SKM-1 treated with dmso at 0.1 percent for 144 hours (cell line): ENCODE results near the gene CXCL12.

Source experiments
- DNase-seq: peaks from one replicate; lab custom pipeline; 2025; ENCODE audit not compliant: unreplicated experiment; lab: John Stamatoyannopoulos, UW

CXCL12 gene

DNA sequence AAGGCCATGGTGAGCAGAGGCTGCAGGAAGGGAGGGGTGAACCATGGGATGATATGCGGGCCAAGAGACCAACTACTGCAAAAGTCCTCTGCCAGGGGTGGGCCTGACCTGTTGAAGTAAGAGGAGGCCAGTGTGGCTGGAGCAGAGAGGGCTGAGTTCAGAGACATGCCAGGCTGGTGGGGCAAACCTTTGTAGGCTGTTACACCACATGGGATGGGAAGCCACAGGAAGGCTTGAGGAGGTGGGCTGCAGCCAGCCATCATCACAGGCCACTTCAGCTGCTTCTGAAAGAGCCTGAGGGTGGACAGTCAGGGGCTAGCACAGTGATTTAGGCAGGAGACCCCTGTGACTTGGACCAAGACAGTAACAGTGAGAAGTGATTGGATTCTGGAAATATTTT lies 20.3 kb downstream of the CXCL12 start:
- no peak for DNase-seq

DNA sequence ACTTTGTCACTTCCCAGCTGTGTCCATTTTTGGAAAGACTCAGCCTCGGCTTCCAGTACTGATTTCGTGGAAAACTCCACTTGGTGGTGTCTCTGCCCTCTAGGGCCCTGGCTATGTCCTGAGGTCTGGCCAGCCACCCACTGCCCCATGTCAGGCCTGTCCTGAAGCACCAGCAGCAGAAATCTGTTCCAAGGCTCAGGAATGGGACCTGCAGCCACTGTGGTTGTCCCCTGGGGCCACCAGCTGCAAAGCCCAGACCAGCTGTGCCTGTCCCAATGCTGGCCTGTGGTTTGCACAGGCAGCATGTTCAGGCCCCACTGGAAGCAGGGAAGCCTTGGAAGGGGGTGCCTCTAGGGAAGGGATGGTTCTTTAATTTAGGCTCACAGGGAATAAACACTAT lies 21.2 kb downstream of the CXCL12 start:
- no peak for DNase-seq

DNA sequence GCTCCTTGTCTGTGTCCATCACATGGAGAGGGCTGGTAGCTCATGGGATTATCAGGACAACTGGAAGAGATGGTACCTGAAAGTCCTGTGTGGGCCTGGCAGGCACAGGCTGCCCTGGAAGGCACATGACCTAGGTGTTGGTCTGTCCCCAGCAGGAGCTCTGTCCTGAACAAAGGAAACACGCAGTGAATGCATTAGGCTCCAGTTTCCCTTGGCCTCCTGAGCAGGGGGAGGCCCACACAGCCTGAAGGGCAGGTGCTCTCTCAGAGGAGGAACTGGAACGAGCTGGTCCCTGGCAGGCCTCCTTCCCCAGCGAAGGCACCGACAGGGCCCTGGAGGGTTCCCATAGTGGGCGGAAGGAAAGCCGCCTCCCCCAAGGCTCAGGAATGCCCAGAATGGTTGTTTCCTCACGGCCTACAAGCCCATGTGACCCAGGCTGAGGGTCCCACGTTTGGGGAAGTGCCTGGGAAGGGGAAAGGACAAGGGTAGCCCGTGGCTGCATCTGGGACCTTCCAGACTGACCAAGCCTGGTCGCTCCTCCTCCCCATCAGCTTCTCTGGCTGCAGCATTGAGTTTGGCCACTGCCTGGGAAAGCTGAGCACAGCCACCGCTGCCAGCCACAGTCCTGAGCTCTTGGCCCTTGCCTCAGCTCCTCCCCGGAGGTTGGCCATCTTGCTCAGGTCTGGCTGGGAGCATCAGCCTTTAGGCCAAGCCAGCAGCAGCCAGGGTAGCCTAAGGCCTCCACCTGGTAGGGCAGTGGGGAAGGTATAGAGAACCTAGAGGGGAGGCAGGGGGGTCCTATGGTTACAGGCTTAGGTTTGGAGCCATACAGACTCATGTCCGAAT lies 21.8 kb downstream of the CXCL12 start:
- no peak for DNase-seq

DNA sequence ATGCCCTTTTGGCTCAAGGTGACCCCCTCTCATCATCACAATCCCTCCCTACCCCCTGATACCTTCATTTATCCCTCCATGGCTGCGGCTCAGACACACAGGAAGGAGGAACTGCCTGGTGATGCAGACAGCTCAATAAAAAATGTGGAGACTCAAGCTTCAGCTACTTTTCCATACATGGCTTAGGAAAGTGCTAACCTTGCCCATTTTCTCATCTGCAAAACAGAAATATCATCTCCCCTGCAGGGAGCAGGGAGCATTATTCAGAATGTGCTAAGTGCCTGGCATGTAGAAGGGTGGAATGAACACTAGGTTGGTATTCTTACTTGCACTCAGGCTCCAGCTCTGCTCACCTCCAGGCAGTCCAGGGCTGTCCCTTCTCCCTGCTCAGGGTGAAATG lies 23.8 kb downstream of the CXCL12 start:
- no peak for DNase-seq

DNA sequence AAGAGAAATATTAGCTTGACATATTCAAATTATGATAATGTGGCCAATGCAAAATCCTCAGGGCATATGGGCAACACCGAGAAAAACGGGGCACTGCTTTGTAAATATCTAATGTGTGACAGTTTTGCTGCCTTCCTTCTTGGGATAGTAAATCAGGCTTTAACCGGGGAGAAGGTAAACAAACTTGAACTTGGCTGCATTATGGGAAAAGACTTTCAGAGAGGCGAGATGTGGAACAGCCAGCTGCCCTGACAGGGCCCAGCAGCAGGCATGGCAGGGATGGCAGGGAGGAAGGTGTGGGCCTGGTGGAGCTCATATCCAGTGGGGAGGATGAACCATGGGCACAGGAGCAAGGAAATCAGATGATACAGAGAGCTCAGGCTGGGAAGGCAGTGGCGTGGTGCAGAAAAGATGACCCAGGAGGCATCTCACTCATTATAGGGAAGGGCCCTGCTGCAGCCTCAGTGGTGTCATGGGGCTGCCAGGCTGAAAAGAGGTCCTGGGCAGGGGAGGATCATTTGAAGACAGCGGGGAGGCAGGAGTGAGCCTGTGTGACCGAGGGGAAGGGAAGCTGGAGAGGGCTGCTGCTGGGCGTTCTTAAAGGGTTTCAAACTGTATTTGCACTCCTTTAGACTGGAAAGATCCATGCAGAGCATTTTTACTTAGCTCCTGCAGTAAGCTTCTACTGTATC lies 26.7 kb downstream of the CXCL12 start:
- no peak for DNase-seq

DNA sequence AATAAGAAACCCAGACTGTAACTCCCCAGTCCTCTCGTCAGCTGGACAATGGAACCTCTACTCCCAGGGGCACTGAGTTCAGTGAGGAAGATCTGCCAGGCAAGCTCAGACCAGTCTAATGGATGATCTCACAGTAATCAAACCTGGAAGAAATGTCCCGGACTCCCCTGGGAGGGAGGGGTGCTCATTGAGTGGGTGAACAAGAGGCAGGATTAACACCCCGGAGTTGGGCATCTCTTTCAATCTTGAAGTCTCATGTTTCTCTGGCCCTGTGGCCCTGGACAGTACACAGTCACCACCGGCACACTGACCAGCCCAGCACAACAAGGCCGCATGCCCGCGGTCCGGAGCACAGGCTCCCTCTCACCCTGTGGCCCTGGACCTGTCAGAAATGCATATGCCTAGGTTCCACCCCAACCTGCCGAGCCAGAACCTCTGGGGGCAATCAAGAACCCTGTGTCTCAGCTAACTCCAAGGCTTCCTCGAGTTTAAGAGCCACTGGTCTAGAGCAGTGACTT lies 27.8 kb downstream of the CXCL12 start:
- DNase-seq, result no peak

DNA sequence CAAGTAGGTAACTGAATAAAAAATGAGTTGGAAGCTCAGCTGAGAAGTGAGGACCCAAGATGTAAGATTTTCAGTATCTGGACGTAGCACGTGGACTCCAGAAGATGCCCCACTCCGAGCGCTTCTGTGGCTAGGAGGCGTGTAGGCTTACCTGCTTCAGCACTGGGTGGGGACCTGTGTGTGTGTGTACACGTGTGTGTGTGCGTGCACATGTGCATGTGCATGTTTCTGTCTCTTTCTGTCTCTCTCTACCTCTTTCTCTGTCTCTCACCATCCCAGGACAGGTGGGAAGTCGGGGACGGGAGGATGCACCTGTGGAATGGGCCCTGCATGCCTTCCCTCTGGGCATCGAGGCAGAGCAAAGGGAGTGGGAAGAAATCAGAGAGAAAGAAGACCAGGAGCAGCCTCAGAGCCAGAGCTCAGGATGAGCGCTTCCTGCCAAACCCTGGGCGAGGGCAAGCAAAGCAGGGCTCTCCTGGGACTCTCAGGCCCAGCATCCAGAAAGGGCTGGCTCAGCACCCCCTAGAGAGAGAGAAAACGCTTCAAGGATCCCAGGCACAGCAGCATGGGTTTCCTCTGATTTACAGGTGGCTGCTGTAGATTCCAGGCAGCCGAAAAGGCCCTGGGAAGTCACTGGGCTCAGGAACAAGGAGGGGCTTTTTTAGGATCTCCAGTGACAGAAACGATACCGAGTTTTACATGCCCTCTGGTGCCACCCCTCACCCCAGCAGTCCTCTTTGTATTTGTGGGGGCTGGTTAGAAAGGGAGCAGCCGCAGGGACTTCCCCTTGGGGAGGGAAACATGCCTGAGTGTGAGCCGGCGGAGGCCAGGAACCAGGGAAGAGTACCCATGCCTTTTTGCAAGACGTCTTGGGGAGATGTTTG lies 28.5 kb downstream of the CXCL12 start:
- no peak for DNase-seq

DNA sequence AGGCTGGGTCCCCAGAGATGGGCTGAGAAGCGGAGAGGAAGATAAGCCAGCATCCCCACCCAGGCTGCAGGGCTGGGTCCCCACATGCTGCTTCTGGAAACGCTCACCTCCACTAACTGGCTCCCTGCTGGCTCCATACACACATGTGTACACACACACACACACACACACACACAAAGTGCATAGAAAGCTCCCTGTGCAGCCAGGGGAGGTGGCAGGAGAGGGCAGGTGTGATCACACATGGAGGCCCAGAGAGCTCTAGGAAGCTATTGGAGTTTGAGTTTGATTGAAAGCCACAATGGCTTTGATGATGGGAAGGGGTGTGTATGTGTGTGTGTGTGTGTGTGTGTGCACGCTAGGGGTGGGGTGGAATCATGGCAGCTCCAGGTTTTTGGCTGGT lies 29.3 kb downstream of the CXCL12 start:
- no peak for DNase-seq

DNA sequence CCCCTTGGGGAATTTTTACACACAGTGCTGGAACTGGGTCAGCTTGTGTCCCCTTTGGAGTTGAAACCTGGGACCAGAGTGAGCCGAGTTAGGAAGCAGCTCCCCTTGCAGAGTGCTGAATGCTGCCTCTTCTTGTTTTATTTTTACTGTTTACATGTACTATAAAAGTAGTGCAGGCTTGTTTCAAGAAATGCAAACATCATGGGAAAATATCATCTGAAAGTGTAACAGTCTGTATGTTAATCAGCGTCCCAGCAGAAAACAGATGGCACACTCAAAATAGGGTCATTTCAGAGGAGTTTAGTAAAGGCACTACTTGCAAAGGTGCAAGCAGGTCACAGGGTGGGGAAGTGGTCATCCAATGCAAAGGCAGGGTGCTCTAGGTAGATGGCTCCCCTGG lies 30.1 kb downstream of the CXCL12 start:
- DNase-seq, result no peak

DNA sequence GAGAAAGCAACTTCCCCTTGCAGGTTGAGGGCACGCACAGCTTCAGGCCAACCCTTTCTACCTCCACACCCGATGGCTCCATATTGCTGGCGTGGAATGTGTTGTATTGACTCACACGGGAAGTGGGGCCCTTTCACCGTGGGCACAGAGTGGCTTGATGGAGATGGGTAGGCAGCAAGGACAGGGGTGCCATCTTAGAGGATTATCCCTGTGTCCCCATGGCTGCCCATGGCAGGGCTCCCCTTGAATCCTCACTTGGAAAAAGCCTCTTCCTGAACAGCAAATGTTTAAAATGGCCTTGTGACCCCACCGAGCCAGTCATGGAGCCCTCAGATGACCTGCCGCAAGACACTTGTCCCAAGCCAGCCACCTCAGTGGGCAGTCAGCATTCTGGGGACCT lies 31.2 kb downstream of the CXCL12 start:
- DNase-seq, result no peak

DNA sequence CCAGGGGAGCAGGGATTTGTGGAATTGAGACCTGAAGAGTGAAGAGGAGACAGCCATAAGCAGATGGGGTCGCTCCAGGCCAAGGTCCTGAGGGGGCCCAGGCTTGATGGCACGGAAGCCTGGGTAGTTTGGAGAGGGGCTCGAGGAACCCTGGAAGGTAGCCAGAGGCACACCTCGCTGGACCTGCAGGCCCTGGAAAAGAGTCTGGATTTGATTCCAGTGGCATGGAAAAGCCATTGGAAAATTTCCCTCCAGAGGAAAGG lies 31.8 kb downstream of the CXCL12 start:
- no peak for DNase-seq

DNA sequence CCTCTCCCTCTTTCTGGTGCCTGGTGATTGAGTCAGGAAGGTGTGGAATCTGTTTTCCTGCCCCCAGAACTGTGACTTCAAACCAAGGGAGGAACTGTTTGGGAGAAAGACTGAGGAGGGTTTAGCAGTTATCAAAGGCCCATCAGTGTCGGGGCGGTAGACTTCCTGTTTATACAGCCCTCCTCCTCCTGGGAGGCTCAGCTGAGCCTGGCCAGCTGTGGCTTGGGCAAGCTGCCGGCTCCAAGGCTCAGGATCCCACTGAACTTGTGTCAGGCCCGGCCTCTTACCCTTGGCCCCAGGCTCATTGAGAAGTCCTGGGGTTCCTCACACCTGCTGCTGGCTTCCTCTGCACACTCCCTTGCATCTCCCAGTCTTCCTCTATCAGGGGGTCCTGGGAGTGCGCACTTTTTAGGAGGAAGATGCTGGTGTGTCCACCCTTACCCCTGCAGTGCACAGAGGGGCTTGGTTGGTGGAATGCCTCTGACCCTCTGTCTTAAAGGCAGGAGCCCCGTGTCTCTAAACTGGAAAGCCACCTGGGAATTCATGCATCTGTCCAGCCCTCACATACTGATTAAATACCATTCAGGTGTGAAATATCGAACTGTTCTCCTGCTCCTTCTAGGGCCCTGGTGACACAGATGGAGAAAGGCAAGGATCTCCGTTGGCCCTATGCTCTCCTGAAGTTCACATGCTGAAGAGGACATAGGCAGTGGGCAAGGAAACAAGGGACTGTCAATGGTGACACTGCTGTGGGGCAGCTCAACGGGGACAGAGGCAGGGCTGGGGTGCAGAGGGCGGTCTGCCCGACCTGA lies 32.4 kb downstream of the CXCL12 start:
- no peak for DNase-seq

DNA sequence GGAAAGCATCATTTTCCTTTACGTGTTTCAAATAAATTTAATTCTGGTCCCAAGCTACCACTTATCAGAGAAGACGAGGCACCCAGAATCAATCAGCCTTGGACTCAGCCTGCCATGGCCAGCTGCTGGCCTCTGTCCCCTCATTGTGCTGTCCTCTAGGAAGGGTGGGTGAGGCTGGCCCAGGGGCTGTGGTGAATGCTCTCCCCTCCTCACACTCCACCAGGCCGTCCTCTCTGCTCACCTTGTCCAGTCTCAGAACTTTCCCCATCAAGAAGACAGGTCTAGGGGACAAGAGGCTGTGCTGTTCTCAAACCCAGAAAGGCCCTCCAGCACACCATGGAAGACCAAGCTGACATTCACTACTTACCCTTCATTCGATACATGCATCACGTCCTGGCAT lies 36.4 kb downstream of the CXCL12 start:
- DNase-seq, result no peak

DNA sequence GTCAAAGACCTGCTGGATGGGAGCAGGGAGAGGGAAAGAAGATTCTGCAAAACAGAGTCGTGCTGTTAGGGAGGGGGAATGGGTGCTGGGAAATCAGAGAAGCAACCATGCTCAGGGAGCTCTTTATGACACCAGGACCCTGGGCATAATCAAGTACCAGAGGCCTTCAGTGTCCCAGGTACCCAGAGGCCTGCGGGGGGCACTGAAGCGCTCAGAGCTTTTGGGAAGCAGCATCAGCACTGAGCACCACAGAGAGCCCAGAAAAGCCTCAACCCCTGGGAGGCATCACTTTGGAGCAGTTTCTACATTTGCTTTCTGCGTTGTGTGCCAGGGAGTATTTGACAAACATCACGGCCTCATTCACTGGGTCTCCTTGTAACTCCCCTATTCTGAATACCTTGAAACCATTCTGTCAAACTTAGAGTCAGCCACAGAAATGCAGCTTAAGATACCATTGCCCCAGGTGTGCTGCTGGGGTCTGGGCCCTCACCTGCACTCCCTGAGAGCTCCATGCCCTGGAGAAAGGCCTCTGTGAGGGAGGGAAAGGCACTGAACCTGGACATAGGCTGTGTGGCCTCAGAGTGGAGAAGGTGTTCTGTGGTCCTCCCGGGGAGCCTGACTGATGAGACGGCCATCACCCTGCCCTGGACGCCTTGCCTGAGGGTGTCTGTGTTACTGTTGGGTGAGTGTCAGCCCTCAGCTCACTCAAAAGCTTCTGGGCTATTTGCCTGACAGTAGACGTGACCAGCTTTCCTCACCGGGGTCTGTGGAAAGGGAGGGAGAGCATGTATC lies 37.1 kb downstream of the CXCL12 start:
- no peak for DNase-seq

DNA sequence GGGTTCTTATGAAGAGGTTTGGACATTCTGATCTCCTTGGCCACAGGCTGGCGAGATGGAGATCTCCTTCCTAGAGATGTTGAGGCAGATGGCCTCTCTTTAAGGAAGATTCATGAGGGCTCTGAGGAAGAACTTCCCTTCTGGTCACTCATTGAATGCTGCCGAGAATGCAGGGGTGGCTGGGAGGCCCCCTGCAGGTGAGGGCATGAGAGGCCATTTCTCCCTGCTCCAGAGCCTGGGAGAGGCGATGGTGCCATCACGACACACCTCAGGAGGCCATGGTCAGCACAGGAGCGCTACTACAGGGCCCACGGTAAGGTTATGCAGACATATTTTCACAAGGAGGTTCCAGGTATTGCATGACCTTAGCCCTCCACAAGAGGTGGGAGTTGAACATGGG lies 40.2 kb downstream of the CXCL12 start:
- no peak for DNase-seq

DNA sequence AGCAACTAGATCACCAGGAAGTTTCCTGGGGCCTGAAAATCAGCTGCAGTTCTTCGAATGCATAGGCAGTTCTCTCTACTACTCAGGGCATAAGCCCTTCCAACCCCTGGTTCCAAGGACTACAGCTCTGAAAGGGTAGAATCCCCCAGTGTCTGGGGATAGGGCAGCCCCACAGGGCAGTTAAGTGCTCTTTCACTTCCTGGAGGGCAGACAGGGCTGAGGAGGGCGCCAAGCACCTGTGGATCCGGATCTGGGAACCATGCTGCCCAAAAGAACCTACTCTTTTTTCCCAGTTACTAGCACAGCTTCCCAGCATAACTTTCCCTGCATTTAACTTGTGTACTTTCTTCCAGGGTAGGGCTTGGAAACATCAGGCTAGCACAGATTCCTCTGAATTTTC lies 41.1 kb downstream of the CXCL12 start:
- no peak for DNase-seq

DNA sequence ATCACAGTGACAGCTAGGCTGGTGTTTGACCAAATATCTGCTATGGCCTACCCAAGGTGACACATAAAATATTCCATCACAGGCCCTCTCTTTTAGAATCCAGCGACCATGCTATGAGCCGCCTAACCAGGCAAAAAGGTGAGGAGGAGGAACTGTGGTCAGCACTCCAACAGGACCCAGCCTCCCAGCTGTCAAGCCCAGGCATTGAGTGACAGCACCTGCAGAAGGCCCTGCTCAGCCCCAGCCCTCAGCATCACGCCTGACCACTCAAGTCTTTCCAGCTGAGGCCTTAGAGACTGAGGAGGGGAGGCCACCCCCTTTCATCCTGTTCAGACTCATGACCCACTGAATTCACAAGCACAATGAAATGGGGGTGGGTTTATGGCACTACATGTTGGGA lies 43.0 kb downstream of the CXCL12 start:
- DNase-seq, result no peak

DNA sequence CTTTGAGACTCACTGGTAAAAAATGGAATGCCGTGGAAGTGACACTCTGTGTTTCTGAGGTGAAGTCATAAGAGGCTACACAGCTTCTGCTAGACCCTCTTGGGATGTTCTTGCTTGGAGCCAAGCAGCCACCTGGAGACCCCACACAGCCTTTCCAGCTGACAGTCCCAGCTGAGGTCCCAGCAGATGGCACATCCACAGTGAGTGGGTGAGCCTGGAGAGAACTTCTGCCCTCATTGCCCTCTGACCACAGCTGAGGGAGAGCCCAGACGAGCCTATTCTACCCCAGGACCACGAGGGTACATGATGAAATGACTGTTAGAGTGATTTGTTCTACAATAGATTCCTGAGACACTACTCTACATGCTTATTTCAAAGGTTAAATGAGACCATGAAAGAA lies 44.3 kb downstream of the CXCL12 start:
- DNase-seq, result no peak

DNA sequence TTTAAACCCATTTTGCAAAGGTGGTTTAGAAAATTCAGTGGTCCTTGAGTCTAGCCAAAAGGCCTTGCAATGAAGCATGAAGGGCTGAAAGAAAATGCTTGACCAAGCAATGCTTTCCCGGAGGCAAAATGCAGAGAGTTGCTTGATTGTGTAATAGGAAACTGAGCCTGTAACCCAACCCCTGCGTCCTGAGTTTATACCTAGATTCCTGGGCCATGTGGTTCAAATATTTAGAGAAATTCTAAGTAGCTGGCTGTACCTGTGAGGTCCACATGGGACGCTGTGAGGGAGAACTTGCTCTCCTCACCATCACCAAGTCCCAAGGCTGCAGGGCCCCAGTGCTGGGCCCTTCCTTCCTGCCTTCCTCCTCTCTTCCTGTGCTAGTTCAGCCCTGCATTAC lies 45.7 kb downstream of the CXCL12 start:
- no peak for DNase-seq

DNA sequence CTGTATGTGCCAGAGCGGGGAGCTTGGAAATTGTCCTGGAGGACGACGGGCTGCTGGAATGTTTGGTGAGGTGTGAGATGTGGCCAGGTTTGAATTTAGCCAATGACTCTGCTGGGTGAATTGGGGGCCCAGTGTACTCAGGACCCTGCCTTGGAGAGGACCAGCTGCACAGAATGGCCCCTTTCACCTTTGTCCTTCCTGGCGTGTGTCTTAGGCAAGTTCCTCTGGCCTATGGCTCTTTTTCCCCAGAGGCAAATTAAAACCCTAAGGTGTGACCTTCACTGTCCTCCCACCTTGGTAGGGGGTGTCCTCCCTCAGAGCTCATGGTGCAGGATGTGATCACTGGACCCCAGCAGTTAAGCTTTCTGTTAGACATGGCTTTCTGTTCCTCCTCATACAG lies 47.8 kb downstream of the CXCL12 start:
- DNase-seq, result no peak
